ENCODE measurements around the gene LRRC8B. TPM values are rescaled to one million over a fixed set of nuclear protein-coding genes. Genes with fewer than 3 reads are reported as not detected.

The LRRC8B gene
- total and polyA plus RNA-seq, 2 of the 8 experiments (the other 6 are each of a cell fraction or from before 2014, with no cell fraction given), result 18.4 to 29.2 TPM

- TF ChIP-seq RAD21 (IDR thresholded peaks at IDR 0.05 in 1 of 2, conservative IDR thresholded peaks at IDR 0.05 in 1 of 2; ENCODE audit: low read depth in 2 of 2, low read length in 2 of 2) (no peak), GTF2F1 (IDR thresholded peaks at IDR 0.05; ENCODE audit: borderline replicate concordance, low read depth, low read length) (no peak), NRF1 (IDR thresholded peaks at IDR 0.05; ENCODE audit: low read depth, low read length) (no peak)
Measured at GRCh38 chr1:89540406-89540970, 15.9 kb downstream of the LRRC8B start (continued).

All from H1 (cell line).